Esophagus muscularis mucosa (tissue), 3 donors: Measurements from ENCODE around the gene PRH2.

Experiments used
- EP300 ChIP-seq: sonication (generic); formaldehyde crosslinking; IDR thresholded peaks from one replicate; pipeline ENCODE4 v1.6.1; 2017; ENCODE audit warnings: antibody characterized with exemption
- POLR2AphosphoS5 ChIP-seq, 2 donors: sonication (generic); formaldehyde crosslinking; IDR thresholded peaks; one replicate each; pipeline ENCODE4 v1.6.1; 2017; ENCODE audit warnings: antibody characterized with exemption in 2 of 2

- TF ChIP-seq POLR2AphosphoS5 (IDR thresholded peaks at IDR 0.05) = no peak
- no peak for TF ChIP-seq EP300
Measured at GRCh38 chr12:10889226-10889625, 39.8 kb upstream of the PRH2 start.
